RKO (cell line): ENCODE measurements around the gene GNMT.
A peak's percentile ranks its signal among the peaks of the same experiment; 100 is the strongest.
"Not testable (repeated sequence)": the region's sequence is repeated elsewhere in the genome, so short reads cannot be mapped to it uniquely, and the experiment has no call there.

ENCODE experiments used
- DNase-seq: peaks from one replicate; pipeline ENCODE4 v3.0.0-alpha.2; 2016; ENCODE audit warnings: low spot score

The GNMT gene

DNA sequence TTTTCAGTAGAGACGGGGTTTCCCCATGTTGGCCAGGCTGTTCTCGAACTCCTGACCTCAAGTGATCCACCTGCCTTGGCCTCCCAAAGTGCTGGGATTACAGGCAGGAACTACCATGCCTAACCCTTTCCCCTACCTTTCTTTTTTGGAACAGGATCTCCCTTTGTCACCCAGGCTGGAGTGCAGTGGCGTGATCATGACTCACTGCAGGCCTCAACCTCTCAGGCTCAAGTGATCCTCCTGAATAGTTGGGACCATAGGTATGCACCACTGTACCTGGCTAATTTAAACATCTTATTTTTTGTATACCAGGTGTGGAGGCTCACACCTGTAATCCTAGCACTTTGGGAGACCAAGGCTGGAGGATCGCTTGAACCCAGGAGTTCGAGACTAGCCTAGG lies 19.2 kb upstream of the GNMT start:
- DNase-seq = not testable (repeated sequence)

- DNase-seq = no peak
These were observed 18.1 kb upstream of the GNMT start for GRCh38 chr6:42942444-42942843.

GRCh38 chr6:42947950-42948349 lies 12.6 kb upstream of the GNMT start:
- no peak for DNase-seq

GRCh38 chr6:42952389-42952788 lies 8.2 kb upstream of the GNMT start:
- DNase-seq = no peak

DNA sequence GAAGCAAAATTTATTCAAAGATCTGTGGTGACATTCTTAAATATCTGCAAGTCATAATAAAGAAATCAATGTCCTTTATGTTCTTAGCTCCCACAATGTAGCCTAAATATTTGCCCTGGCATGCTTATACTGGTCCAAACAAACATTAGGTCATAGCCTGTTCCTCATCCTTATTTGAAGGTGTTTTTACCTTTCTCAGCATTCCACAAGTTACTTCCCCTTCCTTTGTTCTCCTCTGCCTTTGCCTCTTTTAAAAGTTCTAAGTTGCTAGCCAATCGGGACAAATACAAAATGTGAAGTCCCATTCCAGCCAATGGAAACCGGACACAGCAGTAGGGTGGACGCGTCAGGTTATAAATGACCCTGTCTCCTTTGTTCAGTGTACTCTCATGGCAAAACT lies 6.1 kb upstream of the GNMT start:
- not testable (repeated sequence) for DNase-seq

DNA sequence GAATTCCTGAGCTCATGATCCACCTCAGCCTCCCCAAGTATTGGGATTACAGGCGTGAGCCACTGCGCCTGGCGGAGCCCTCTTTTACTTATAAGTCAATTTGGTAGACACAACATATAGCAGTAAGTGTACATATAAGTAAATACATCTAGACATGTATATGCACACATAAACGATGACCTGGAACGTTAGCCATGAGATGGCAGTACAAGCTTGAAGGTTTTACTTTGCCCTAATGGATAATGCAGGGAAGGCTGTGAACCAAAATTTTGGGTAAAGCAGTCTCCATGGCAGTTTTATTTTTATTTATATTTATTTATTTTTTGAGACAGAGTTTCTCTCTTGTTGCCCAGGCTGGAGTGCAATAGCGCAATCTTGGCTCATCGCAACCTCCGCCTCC lies 2.4 kb upstream of the GNMT start:
- DNase-seq = peak; percentile 35

DNA sequence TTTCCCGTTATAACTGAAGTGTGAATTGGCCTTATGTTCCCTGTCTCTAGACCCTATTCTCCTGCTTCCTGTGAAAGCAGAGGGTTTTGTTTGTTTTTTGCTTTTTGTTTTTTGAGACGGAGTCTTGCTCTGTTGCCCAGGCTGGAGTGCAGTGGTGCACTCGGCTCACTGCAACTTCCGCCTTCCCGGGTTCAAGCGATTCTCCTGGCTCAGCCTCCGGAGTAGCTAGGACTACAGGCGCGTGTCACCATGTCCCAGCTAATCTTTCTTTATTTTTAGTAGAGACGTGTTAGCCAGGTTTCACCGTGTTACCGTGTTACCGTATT lies 674 bp upstream of the GNMT start:
- no peak for DNase-seq

DNA sequence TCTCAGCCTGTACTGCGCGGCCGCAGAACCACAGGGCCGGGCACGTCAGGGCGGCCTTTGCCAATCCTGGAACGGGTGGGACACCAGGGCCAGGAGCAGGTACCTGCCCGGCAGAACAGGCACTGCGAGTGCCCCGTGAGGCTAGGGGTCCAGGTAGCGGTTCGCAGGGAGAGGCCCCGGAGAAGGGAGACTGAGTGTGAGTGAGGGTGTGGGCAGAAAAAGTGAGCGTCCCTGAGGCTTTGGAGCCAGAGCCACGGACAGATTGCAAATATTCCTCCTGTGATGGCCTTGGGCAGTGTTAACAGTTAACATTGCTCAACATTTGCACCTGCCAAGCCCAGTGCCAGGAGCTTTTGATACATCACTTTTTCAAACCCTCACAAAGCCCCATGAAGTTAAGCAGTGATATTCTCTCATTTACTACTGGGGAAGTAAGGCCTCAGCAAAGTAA lies 491 bp downstream of the GNMT start:
- DNase-seq = no peak

- DNase-seq = no peak
These were observed 1.5 kb downstream of the GNMT start for GRCh38 chr6:42962096-42962495.

GRCh38 chr6:42962502-42963178 lies 2.1 kb downstream of the GNMT start:
- DNase-seq = no peak

GRCh38 chr6:42963179-42963854 lies 2.8 kb downstream of the GNMT start:
- DNase-seq = no peak

- DNase-seq = no peak
These were observed 3.5 kb downstream of the GNMT start for GRCh38 chr6:42963855-42964605.

DNA sequence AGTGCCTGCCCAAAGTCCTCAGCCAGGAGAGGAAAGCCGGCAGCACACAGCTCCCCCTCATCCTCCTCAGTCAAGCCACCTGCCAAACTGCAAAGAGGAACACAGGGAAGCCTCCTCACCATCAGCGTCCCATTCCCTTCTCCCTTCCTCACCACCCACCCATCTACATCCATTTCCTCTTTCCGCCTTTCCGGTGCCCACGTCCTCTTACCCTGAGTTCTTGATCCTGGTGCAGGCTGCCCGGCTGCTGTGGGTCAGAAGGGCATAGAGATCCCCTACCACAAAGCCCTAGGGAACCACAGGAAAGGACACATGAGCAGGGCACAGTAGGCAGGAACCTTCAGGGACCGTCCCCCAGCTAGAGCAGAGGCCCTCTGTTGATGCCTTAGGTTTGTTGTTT lies 6.0 kb downstream of the GNMT start:
- no peak for DNase-seq

- no peak for DNase-seq
These were observed 6.7 kb downstream of the GNMT start for GRCh38 chr6:42967228-42967627.

DNA sequence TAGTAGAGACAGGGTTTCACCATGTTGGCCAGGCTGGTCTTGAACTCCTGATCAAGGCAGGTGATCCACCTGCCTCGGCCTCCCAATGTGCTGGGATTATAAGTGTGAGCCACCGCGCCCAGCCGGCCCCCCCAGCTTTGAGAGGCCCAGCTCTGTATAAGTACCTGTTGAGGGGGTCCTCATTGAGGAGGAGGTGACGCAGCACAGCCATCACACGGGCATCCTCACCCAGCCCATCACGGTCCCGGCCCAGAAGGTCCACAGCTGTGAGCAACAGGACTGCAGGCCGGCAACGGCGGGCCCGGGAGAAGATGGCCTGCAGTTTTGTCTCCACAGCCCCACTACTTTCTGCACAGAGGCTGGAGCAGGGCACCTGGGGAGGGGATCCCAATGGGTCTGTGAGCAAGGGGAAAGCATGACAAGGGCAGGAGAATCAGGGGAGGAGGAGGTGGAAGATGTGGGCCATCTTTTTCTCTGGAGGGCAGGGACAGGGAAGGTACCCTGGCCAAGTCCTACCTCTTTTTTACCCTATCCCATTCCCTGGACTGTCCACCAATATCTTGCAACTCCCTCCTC lies 7.7 kb downstream of the GNMT start:
- DNase-seq = no peak

DNA sequence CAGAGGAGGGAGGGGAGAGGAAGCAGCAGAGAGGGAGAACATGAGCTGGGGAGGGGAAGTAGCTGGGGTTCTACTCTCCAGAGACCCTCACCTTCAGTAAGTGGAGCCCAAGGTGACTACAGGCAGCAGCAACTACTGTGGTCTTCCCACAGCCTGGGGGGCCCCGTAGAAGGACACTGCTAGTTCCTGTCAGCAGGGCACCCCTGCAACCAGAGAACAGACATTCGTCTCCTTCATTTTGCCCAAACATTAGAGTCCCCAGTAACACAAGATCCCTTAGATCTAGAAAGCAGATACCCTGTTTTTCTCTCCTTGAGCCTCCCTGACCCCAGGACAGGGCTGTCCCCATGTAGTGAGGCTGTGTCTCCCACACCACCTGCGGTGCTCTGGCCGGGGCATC lies 8.2 kb downstream of the GNMT start:
- no peak for DNase-seq

DNA sequence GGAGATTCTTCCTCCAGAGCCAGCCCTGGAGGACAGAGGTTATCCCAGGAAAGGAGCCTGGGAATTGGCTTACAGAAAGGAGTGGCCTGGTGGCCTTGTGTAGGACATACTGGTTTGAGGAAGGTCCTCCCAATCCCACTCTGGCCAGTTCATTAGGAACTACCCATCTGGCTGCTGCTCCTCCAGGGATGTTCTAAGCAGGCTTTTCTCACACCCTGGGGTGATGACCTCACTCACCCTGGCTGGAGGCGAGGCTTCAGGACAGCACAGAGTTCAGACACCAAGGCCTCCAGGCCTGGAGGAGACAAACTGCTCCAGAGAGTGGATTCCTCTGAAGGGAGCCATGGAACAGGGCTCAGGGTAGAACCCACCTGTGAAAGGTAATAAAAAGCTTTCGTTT lies 8.9 kb downstream of the GNMT start:
- DNase-seq = no peak

- DNase-seq = no peak
These were observed 9.4 kb downstream of the GNMT start for GRCh38 chr6:42969934-42970333.

- no peak for DNase-seq
These were observed 10.5 kb downstream of the GNMT start for GRCh38 chr6:42970871-42971612.

DNA sequence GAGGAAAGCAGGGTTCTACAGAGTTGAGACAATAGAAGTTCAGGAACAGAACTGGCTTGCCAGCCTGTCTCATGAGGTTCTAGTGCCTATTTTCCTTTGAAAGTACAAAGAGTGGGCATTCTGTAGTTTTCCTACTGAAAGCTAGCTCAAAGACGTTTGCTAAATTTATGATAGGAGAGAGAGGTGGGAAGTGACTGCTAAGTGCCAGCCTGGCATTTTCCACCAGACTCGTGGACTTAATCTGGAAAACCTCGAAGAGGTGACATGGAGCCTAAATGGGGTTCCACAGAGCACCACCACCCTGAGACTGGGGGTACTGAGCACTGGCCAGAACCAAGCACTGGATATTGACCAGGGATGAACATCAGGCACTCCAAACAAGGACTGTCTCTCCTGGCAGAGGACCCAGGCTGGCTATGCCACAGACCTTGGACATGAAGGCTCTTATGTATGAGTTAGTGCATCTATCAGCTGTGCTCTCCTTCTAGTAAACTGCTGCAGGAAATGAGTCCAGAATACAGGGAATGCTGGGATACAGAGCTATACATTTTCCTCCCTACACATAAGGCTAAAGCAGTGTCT lies 11.3 kb downstream of the GNMT start:
- DNase-seq = no peak

DNA sequence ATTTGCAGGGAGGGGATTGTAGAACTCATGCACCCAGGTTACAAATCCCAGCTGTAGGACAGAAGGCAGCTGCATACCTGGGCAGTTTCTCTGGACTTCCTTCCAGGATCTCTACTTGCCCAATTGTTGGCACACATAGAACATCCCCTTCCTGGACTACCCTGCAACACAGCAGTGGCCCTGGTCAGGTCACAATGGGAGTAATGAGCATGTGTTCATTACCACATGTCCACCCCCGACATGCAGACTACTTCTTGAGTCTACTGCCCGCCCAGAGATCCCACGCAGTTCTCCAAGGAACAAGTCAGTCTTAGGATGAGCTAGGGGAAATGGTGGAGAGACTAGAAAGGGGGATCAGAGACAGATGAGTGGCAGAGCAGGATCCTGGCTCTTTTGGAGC lies 13.4 kb downstream of the GNMT start:
- no peak for DNase-seq

DNA sequence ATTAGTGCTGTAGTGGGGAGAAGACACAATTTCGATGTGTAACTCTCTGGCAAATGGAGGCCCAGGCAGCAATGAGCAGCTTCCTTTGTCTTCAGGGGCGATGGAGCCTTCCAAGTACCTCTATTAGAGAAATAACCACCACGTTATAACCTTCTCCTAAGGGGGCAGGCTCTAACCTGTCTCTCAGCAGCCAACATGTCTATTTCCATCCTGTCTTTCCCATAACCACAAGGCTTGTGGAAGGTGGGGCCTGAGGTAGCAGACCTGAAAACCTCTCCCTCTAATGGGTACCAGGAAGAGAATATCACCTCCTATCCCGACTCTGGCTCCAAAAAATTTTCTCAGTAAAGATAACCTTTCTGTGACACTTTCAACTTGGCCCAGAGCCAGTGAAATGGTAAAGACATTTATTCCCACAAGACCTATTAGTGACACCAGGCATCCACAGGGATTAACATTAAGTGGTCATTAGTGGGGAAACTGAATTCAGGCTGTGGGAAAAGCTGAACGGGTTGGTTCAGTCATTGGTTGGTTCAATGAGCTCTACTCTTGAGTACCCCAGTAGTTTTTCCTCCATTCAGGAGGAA lies 14.5 kb downstream of the GNMT start:
- no peak for DNase-seq
